Liver (tissue), 9 donors: ENCODE data around the gene KIF15. TPM values are rescaled to one million over a fixed set of nuclear protein-coding genes. Genes with fewer than 3 reads are reported as not detected.

Experiments
- DNase-seq: peaks from one replicate; pipeline ENCODE4 v3.0.0-alpha.2; 2017; ENCODE audit warnings: low spot score
- H3K27ac ChIP-seq, 2 donors: one replicate each; pipeline ENCODE4 v1.7.0; 2013; ENCODE audit warnings: inconsistent platforms in 2 of 2, low read length in 2 of 2, control low read depth in 1 of 2, low read depth in 1 of 2, mild to moderate bottlenecking in 1 of 2
- H3K27me3 ChIP-seq, 4 donors: one replicate each; pipeline versions ENCODE4 v1.6.1 to v1.7.0; 2013; ENCODE audit warnings: low read length in 3 of 4, inconsistent platforms in 1 of 4, mild to moderate bottlenecking in 1 of 4, moderate library complexity in 1 of 4; ENCODE audit not compliant: control insufficient read depth in 4 of 4, insufficient read depth in 4 of 4
- H3K36me3 ChIP-seq, 4 donors: one replicate each; pipeline versions ENCODE4 v1.6.1 to v1.7.0; 2013; ENCODE audit warnings: low read length in 3 of 4, mild to moderate bottlenecking in 3 of 4, low read depth in 1 of 4, moderate library complexity in 1 of 4; ENCODE audit not compliant: control insufficient read depth in 4 of 4, insufficient read depth in 3 of 4
- H3K4me1 ChIP-seq, 4 donors: one replicate each; pipeline versions ENCODE4 v1.6.1 to v1.7.0; 2013; ENCODE audit warnings: low read length in 3 of 4, mild to moderate bottlenecking in 3 of 4, moderate library complexity in 1 of 4; ENCODE audit not compliant: control insufficient read depth in 4 of 4, insufficient read depth in 4 of 4
- H3K4me3 ChIP-seq, 3 donors: one replicate each; pipeline versions ENCODE4 v1.6.1 to v1.7.0; 2013; ENCODE audit warnings: low read length in 3 of 3, control low read depth in 1 of 3, low read depth in 1 of 3, mild to moderate bottlenecking in 1 of 3
- H3K9ac ChIP-seq, 2 donors: one replicate each; pipeline ENCODE4 v1.7.0; 2013; ENCODE audit warnings: low read length in 2 of 2, mild to moderate bottlenecking in 2 of 2, moderate library complexity in 2 of 2, control low read depth in 1 of 2, low read depth in 1 of 2
- H3K9me3 ChIP-seq, 4 donors: one replicate each; pipeline versions ENCODE4 v1.6.1 to v1.7.0; 2013; ENCODE audit warnings: low read length in 3 of 4; ENCODE audit not compliant: control insufficient read depth in 4 of 4
- FOXA2 ChIP-seq: IDR thresholded peaks from 2 replicates; pipeline ENCODE4 v1.6.1; 2016; ENCODE audit warnings: antibody characterized with exemption
- HNF4A ChIP-seq, 2 donors: conservative IDR thresholded peaks; 2 replicates each; pipeline ENCODE4 v1.6.1; 2016; ENCODE audit warnings: antibody characterized with exemption in 2 of 2, mild to moderate bottlenecking in 2 of 2
- HNF4G ChIP-seq: IDR thresholded peaks from 2 replicates; pipeline ENCODE4 v1.6.1; 2016; ENCODE audit warnings: antibody characterized with exemption
- NR2F2 ChIP-seq: IDR thresholded peaks from 2 replicates; pipeline ENCODE4 v1.6.1; 2016; ENCODE audit warnings: antibody characterized with exemption
- RAD21 ChIP-seq, 2 donors: IDR thresholded peaks; 2 replicates each; pipeline ENCODE4 v1.6.1; 2016; ENCODE audit warnings: antibody characterized with exemption in 2 of 2, mild to moderate bottlenecking in 2 of 2
- SP1 ChIP-seq: IDR thresholded peaks from 2 replicates; pipeline ENCODE4 v1.6.1; 2018; ENCODE audit warnings: antibody characterized with exemption, mild to moderate bottlenecking
- TAF1 ChIP-seq: conservative IDR thresholded peaks from 2 replicates; pipeline ENCODE4 v1.6.1; 2016; ENCODE audit warnings: antibody characterized with exemption, mild to moderate bottlenecking
- WGBS: extraction: QIAGEN DNeasy Blood & Tissue Kit; methylation state at CpG from one replicate; pipeline ENCODE4 v1.1.7; 2013; 5-methylcytosine and 5-hydroxymethylcytosine counted together
- polyA plus RNA-seq, 2 donors: library from polyadenylated mRNA; stranded (reverse) in 1 of 2; unstranded in 1 of 2; fragments of 200-250 nt in 1 of 2; fragments of >200 nt in 1 of 2; fragmentation: Nextera tagmentation in 1 of 2; extraction: Ambion mirVana in 1 of 2; gene quantifications; one replicate each; pipeline versions ENCODE4 v1.2.1 to v1.2.3, GENCODE V29; 2013 to 2015
- total RNA-seq, 2 donors: library from RNA; depleted of rRNA; stranded (reverse); fragments of >200 nt; gene quantifications; one replicate each; pipeline ENCODE4 v1.2.3, GENCODE V29; 2014
- TF ChIP-seq, protein P1 (sequence below): fragments of 150-350 bp; IDR thresholded peaks from 2 replicates; pipeline ENCODE4 v1.5.1; 2017; ENCODE audit warnings: improper control_type of control experiment, low read depth, low read length; ENCODE audit not compliant: missing input control
- TF ChIP-seq, protein P2 (sequence below): IDR thresholded peaks from 2 replicates; pipeline ENCODE4 v1.6.1; 2016; ENCODE audit warnings: antibody characterized with exemption
- TF ChIP-seq, protein P3 (sequence below): IDR thresholded peaks from 2 replicates; pipeline ENCODE4 v1.6.1; 2016; ENCODE audit warnings: antibody characterized with exemption
- TF ChIP-seq, protein P4 (sequence below): IDR thresholded peaks from 2 replicates; pipeline ENCODE4 v1.6.1; 2016; ENCODE audit warnings: antibody characterized with exemption
- TF ChIP-seq, protein P5 (sequence below): IDR thresholded peaks from 2 replicates; pipeline ENCODE4 v1.6.1; 2016; ENCODE audit warnings: antibody characterized with exemption, mild to moderate bottlenecking
- donor health status: healthy.
- donor health status: healthy.
- donor health status: healthy.
- donor health status: healthy.
- donor health status: healthy.

Gene KIF15
- total and polyA plus RNA-seq, 4 donors: under 0.01 to 15.9 (median 0.24) TPM

DNA sequence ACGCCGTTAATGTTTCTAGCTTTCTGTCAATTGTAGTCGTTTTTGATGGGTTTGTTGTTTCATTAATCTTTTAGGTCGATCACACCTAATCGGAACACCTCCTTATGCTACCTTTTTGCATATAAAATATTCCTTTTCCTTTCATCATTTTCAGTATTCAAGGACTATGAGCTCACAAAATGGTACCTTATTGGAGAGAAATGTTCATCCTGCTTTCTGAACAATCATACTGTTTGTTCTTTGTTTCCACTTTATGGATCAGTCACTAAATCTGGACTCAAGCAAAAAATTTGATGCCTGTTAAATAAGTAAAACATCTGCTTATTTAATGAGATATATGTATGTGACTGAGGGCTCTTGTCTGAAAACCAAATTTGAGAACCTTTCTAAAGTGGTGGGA is 1.1 kb downstream of the KIF15 start:
- no peak for TF ChIP-seq HNF4G
- TF ChIP-seq NR2F2: no peak
- H3K9me3 ChIP-seq: peaks cover 2 to 6% (median 4%) of the 10 kb centered on the region in 4 donors
- H3K4me1 ChIP-seq: peaks cover 3 to 13% (median 8%) of the 10 kb centered on the region in 4 donors
- H3K4me3 ChIP-seq: peak overlapping the region in 1 of 3 donors; percentile 72
- H3K9ac ChIP-seq: no peak overlapping the region
- WGBS: 46% methylated on average over 5 of the region's 5 CpGs
- H3K27me3 ChIP-seq: peaks cover 0 to 3% (median 0%) of the 10 kb centered on the region in 4 donors
- no peak for DNase-seq
- peaks cover 0 to 7% (median 0%) of the 10 kb centered on the region in 4 donors for H3K36me3 ChIP-seq
- H3K27ac ChIP-seq: no peak overlapping the region

DNA sequence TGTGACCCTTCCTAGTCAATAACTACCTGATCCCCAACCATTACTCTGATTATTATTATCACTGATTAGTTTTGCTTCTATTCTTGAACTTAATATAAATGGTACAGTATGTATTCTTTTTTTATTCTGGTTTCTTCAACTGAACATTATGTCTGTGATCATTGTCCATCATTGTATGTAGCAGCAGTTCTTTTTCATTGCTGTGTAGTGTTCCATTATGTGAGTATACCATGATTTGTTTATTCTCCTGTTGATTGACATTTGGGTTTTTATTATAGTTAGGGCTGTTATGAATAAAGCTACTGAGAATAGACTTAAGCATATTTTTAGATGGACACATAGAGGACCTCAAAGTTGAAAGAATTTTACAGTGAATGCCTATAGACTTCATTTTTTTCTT is 2.7 kb downstream of the KIF15 start:
- no peak for DNase-seq
- peaks cover 0 to 3% (median 0%) of the 10 kb centered on the region in 4 donors for H3K27me3 ChIP-seq
- no peak overlapping the region for H3K27ac ChIP-seq

DNA sequence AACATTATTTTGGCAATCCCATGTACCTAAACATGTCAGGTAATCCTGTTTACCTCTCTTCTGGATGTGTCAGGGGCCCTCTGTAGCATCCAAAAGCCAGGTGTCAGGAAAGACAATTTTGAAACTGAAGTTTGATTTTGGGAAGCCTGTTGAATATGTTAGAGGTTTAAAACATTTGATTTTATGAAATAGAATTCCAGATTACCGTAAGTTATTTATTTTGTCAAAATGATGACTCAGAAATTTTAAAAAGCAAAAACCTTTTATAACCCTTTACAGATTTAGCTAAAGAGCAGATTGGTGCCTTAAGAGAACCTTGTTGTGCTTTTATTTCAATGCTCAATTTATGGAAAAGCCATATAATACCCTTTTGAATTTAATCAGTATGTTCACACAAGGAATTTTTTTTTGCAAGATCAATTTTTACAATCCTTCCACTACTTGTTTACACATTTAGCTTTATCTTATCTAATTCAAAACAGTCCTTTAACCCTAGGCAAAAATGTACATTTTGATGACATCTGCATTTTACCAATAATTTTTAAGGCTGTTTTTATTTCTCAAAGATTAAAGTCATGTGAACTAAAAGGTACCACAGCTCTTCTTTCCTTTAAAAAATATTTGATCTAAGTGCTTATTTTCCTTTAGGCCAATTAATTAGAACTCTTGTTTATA is 10.0 kb downstream of the KIF15 start:
- no peak for DNase-seq
- Histone ChIP-seq H3K36me3 (no peaks in the 10 kb centered on the region), H3K27ac (no peak overlapping the region), H3K4me1 (no peaks in the 10 kb centered on the region), H3K9ac (no peak overlapping the region), H3K4me3 (no peak overlapping the region), H3K27me3 (no peaks in the 10 kb centered on the region), H3K9me3 (peaks cover 14 to 32% (median 16%) of the 10 kb centered on the region in 4 donors)
- WGBS: 95% methylated on average over 1 of the region's 1 CpG
- TF ChIP-seq HNF4G (no peak), HNF4A (conservative IDR thresholded peaks at IDR 0.05) (no peak)
- TF ChIP-seq, protein P1, sequence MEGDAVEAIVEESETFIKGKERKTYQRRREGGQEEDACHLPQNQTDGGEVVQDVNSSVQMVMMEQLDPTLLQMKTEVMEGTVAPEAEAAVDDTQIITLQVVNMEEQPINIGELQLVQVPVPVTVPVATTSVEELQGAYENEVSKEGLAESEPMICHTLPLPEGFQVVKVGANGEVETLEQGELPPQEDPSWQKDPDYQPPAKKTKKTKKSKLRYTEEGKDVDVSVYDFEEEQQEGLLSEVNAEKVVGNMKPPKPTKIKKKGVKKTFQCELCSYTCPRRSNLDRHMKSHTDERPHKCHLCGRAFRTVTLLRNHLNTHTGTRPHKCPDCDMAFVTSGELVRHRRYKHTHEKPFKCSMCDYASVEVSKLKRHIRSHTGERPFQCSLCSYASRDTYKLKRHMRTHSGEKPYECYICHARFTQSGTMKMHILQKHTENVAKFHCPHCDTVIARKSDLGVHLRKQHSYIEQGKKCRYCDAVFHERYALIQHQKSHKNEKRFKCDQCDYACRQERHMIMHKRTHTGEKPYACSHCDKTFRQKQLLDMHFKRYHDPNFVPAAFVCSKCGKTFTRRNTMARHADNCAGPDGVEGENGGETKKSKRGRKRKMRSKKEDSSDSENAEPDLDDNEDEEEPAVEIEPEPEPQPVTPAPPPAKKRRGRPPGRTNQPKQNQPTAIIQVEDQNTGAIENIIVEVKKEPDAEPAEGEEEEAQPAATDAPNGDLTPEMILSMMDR: no peak
- TF ChIP-seq, protein P2, sequence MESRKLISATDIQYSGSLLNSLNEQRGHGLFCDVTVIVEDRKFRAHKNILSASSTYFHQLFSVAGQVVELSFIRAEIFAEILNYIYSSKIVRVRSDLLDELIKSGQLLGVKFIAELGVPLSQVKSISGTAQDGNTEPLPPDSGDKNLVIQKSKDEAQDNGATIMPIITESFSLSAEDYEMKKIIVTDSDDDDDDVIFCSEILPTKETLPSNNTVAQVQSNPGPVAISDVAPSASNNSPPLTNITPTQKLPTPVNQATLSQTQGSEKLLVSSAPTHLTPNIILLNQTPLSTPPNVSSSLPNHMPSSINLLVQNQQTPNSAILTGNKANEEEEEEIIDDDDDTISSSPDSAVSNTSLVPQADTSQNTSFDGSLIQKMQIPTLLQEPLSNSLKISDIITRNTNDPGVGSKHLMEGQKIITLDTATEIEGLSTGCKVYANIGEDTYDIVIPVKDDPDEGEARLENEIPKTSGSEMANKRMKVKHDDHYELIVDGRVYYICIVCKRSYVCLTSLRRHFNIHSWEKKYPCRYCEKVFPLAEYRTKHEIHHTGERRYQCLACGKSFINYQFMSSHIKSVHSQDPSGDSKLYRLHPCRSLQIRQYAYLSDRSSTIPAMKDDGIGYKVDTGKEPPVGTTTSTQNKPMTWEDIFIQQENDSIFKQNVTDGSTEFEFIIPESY: no peak
- TF ChIP-seq, protein P3, sequence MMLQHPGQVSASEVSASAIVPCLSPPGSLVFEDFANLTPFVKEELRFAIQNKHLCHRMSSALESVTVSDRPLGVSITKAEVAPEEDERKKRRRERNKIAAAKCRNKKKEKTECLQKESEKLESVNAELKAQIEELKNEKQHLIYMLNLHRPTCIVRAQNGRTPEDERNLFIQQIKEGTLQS: no peak
- TF ChIP-seq, protein P4, sequence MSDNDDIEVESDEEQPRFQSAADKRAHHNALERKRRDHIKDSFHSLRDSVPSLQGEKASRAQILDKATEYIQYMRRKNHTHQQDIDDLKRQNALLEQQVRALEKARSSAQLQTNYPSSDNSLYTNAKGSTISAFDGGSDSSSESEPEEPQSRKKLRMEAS: no peak

More for the DNA sequence above, 2.7 kb downstream of the KIF15 start:
- Histone ChIP-seq H3K9ac (no peak overlapping the region), H3K36me3 (no peaks in the 10 kb centered on the region), H3K4me3 (no peak overlapping the region), H3K9me3 (peaks cover 4 to 7% (median 5%) of the 10 kb centered on the region in 4 donors), H3K4me1 (peaks cover 3 to 13% (median 8%) of the 10 kb centered on the region in 4 donors)
- TF ChIP-seq, protein P1: no peak
- TF ChIP-seq RAD21 (IDR thresholded peaks at IDR 0.05): no peak
- TF ChIP-seq FOXA2: no peak
- TF ChIP-seq TAF1: no peak
- no peak for TF ChIP-seq NR2F2
- TF ChIP-seq HNF4A (conservative IDR thresholded peaks at IDR 0.05): no peak
- TF ChIP-seq SP1: no peak
- TF ChIP-seq, protein P5, sequence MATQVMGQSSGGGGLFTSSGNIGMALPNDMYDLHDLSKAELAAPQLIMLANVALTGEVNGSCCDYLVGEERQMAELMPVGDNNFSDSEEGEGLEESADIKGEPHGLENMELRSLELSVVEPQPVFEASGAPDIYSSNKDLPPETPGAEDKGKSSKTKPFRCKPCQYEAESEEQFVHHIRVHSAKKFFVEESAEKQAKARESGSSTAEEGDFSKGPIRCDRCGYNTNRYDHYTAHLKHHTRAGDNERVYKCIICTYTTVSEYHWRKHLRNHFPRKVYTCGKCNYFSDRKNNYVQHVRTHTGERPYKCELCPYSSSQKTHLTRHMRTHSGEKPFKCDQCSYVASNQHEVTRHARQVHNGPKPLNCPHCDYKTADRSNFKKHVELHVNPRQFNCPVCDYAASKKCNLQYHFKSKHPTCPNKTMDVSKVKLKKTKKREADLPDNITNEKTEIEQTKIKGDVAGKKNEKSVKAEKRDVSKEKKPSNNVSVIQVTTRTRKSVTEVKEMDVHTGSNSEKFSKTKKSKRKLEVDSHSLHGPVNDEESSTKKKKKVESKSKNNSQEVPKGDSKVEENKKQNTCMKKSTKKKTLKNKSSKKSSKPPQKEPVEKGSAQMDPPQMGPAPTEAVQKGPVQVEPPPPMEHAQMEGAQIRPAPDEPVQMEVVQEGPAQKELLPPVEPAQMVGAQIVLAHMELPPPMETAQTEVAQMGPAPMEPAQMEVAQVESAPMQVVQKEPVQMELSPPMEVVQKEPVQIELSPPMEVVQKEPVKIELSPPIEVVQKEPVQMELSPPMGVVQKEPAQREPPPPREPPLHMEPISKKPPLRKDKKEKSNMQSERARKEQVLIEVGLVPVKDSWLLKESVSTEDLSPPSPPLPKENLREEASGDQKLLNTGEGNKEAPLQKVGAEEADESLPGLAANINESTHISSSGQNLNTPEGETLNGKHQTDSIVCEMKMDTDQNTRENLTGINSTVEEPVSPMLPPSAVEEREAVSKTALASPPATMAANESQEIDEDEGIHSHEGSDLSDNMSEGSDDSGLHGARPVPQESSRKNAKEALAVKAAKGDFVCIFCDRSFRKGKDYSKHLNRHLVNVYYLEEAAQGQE: no peak
